GM10248 (cell line): ENCODE results near the gene CHMP1A.

Source experiments
- CTCF ChIA-PET: fragments of 300-600 bp; sonication (Branson Sonifier 250); formaldehyde crosslinking; extraction: SDS; loops from one replicate; lab custom pipeline; 2021; ENCODE audit warnings: antibody characterized with exemption; lab: Yijun Ruan, JAX
- POLR2A ChIA-PET: fragments of 350-650 bp; sonication (Branson Sonifier 250); formaldehyde crosslinking; extraction: SDS; loops from one replicate; lab custom pipeline; 2020; ENCODE audit warnings: antibody characterized with exemption; lab: Yijun Ruan, JAX
- DNase-seq: peaks from one replicate; pipeline ENCODE4 v3.0.0; 2012; ENCODE audit errors: extremely low spot score
- CTCF ChIP-seq: IDR thresholded peaks from 2 replicates; pipeline ENCODE4 v1.5.1; 2012; ENCODE audit warnings: mild to moderate bottlenecking, low read depth; ENCODE audit errors: extremely low read depth, missing control alignments, control extremely low read depth

The CHMP1A gene

DNA sequence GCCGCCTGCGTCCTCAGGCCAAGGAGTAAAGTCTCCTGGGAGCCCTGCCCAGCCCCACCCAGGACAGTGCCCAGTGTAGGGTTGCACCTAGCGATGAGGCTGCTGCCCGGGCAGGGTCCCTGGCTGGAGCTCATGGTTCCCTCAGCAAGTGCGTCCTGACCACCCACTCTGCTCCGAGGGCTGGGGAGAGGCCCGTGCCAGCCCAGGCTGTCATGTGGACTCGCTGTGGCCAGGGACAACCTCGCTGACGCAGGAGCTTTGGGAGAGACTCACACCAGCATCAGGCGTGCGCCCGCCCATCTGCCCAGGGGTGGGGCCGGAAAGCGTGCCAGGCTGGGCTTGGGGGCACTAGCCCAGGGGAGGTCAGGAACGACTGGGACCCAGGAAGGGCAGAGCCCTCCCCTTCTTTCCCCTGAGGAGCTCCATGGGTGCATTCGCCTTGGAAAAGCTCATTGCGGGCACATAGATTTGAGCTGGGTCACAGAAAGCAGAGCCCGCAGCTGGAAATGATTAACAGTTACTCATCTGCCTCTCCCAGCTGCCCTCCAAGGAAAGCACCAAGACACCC, 24.4 kb downstream of the CHMP1A start:
- ChIA-PET POLR2A (interaction anchor here (0.6 to 0.7 kb wide), 2 partner anchors 20 to 25 kb away, joined by 4 to 7 read pairs; partner anchors contain the start of genes CHMP1A and SPATA33), CTCF (interaction anchor here (1.4 to 3.7 kb wide), 3 partner anchors 9 to 18 kb away, joined by 4 to 15 read pairs (median 12); no protein-coding TSS in a partner anchor)
- no peak for TF ChIP-seq CTCF
- no peak for DNase-seq

DNA sequence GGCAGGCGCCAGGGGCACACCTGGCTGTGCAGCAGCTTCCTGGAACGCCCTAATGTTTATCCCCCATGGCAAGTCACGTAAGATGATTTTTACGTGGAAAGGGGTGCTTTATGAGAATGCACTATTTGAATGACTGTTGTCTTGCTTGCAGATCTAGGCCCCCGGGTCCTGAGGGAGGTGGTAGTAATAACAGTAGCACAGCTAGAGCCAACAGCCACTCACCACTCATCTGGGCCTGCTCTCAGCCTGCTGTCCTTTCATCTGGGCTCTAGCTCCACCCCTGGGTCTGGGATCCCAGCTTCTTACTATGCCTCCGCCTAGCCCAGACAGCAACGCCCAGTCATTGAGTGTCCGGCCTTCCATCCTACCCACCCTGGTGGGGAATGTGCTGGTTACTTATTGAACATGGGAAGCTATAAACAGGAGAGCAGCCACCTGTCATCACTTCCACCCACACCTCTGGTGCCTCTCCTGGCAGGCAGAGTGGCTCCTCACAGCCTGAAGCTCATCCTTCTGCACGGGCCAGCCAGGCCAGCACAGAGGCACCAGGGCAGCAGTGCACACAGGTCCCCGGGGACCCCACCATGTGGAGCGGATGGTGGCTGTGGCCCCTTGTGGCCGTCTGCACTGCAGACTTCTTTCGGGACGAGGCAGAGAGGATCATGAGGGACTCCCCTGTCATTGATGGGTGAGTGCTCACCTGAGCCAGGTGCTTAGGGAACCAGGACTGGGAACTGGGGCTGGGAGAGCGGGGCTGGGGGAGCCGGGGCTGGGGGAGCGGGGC, 27.5 kb downstream of the CHMP1A start:
- POLR2A ChIA-PET = interaction anchor here (0.6 kb wide), 1 partner anchor 628 kb away, joined by 4 read pairs; no protein-coding TSS in a partner anchor

GRCh38 chr16:89624777-89625761, 32.4 kb downstream of the CHMP1A start:
- ChIA-PET CTCF (interaction anchor here (1.5 kb wide), 1 partner anchor 10 kb away, joined by 6 read pairs; no protein-coding TSS in a partner anchor), POLR2A (interaction anchor here (0.7 kb wide), 1 partner anchor 643 kb away, joined by 3 read pairs; no protein-coding TSS in a partner anchor)
- no peak for TF ChIP-seq CTCF
- no peak for DNase-seq

More for the DNA sequence above, 27.5 kb downstream of the CHMP1A start:
- TF ChIP-seq CTCF = no peak
- DNase-seq = no peak
- CTCF ChIA-PET = interaction anchor here (1.1 kb wide), 1 partner anchor 11 kb away, joined by 3 read pairs; no protein-coding TSS in a partner anchor

DNA sequence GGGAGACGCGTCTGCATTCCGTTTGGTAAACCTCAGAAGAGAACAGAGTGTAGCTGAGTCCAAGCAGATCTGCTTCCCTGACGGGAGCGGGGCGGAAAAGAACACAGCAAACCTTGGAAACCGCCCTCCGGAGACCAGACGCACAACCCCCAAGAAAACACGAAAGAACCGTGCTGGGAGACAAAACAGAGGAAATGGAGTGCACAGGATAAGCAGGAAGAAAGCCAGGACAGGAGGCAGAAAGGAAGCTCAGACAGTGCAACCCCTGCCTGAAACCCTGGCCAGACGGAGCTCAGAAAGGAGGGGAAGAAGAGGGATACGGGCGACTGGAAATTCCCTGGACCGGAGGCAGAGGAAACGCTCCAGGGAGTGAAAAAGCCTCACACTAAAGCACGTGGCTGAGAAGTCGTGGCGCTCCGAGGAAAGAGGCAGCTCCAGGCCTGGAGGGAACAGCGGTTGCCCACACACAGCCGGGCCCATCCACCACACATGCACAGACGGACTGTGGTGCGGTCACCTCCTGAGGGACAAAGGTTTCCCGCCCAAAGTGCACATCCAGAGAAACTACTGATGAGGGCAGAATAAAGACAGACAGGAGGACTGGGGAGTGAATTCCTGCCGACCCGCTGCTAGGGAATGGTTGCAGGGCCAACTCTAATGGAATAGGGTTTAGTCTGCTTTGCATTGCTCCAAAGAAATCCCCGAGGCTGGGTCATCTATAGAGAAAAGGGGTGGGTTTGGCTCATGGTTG, 33.8 kb downstream of the CHMP1A start:
- no peak for TF ChIP-seq CTCF
- ChIA-PET CTCF (no interaction called here), POLR2A (no interaction called here)
- no peak for DNase-seq

DNA sequence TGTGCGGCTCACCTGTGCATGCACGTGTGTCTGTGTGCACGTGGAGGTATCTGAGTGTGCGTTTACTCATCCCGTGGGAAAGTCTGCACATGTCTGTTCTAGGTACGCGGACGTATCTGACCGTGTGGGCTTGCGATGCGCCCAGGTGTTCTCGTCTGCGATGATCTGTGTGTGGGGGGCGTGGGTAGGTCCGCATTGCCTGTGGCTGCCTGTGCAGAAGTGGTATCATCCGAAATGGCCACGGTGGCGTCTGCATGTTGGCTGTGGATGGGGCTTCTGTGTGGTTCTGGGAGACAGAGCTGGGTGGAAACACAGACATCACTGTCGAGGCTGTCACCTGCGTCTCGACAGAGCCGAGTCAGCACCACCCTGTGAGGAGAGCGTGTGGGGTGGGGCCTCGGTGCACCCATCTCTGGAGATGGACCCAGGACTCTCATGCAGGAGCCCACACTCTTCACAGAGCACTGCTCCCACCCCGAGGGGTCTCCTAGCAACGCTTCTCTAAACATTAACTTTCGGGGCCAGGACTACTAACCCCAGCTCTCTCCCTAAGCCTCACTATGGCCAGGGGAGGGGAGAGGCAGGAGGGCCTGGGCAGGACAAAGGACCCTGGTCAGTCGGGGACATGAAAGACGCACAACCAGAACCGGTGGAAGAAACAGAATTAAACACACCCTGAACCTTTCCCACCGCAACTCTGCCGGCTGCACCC, 35.7 kb downstream of the CHMP1A start:
- ChIA-PET POLR2A (no interaction called here), CTCF (interaction anchor here (1.4 kb wide), 1 partner anchor 11 kb away, joined by 3 read pairs; no protein-coding TSS in a partner anchor)
- DNase-seq = no peak
- TF ChIP-seq CTCF = no peak
